Activated CD4-positive, alpha-beta T cell treated with anti-CD3 and anti-CD28 coated beads for 24 hours (primary cell): Measurements from ENCODE around the gene MCEE.
A peak's percentile ranks its signal among the peaks of the same experiment; 100 is the strongest.
"Not testable (repeated sequence)": the region's sequence is repeated elsewhere in the genome, so short reads cannot be mapped to it uniquely, and the experiment has no call there.

ENCODE experiments used
- DNase-seq, 2 donors: peaks; one replicate each; pipeline ENCODE4 v3.0.0-alpha.2; 2020; ENCODE audit warnings: low read depth in 2 of 2

Gene MCEE

DNA sequence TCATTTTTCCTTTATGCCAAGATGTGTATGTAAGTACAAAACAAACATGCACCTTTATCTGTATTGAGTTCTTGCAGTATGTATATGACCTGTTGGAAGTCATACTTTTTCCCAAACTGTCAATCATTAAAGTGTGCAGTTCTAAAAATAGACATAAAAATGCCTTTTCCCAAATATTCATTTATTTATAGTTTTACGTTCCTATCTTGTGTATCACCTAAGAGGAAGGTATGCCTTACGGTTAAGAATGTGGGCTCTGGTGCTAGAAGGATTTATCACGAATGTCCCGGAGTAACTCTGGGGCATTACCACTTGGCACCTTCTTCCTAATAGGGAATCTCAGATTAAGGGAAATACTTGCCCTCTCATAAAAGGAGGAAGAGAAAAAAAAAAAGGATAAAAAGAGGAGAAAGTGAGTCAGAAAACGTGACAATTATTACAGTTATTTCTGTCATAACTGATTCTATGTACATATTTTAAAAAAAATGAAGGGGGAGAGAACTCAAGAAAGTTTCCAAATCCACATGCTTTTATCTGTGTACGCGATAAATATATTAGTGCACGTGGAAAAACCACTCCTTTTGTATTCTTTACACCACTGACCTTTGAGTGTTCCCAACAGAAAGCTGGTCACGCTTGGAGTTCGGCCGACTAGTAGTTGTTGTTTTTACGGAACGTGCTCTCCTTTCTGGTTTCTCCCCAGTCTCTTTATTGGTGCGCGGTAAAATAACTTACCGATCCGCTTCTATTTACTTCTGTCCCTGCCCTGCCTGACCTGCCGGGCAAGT, 721 bp downstream of the MCEE start:
- no peak for DNase-seq

DNA sequence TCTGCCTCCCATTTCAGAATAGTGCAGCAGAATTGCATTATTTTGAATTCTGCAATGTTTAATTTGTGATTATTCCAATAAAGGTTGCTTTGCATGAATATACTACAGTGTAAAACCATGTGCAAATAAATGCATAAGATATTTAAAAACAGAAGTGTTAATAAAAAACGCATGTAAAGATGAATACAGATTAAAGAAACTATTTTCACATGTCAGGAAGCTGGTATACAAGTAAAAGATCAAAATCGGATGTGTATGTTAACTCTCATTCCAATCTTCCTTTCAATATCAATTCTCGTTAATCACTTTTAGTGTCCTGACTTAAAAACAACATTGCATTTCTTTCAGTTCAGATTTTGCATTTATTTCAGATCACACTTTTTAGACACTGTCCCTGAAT, 3.1 kb downstream of the MCEE start:
- DNase-seq, result no peak

DNA sequence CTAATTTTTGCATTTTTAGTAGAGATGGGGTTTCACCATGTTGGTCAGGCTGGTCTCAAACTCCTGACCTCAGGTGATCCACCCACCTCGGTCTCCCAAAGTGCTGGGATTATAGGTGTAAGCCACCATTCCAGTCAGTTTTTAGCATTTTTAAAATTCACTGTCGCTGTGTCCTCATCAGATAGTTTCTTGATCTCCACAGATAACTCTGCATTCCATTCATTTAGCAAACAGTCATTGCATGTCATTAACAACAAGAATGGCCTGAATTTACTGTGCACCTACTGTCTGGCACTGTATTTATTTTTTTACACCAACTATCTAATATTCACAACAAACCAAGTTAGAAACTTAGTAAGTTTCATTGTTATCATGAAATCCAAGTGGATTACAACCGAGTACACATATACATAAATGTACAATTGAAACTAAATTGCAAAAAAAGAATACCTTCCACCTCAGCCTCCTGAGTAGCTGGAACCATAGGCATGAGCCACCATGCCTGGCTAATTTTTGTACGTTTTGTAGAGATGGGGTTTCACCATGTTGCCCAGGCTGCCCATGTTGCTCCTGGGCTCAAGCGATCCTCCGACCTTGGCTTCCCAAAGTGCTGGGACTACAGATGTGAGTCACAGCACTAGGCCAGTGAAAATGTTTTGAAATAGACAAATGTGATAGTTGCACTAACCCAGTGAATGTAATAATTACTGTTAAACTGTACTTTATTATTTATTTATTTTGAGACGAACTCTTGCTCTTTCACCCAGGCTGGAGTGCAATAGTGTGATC, 4.3 kb downstream of the MCEE start:
- DNase-seq, result no peak

DNA sequence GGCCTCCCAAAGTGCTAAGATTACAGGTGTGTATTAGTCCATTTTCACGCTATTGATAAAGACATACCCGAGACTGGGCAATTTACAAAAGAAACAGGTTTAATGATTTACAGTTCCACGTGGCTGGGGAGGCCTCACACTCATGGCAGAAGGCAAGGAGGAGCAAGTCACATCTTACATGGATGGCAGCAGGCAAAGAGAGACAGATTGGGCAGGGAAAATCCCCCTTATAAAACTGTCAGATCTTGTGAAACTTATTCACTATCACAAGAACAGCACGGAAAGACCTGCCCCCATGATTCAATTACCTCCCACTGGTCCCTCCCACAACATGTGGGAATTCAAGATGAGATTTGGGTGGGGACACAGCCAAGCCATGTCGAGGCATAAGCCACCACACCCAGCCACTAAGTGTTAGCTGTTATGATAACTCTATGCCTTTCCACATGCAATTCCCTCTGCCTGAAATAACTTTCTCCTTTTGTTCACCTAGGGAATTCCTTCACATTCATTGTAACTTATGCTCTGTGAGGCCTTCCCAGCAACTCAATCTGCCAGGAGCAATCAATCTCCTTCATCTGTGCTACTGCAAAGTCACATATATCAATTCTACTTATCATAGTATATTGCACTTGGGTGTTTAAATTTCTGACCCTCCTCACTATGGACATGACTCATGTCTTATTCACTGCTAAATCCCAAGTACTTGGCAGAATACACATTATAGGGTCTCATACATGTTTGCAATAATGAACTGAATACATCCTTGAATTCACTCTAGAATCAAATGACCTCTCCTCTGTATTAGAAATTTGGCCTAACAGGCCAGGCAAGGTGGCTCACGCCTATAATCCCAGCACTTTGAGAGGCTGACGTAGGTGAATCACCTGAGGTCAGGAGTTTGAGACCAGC, 7.4 kb downstream of the MCEE start:
- no peak for DNase-seq

GRCh38 chr2:71121479-71121878, 8.6 kb downstream of the MCEE start:
- no peak for DNase-seq

GRCh38 chr2:71120195-71120594, 9.8 kb downstream of the MCEE start:
- DNase-seq, result no peak

GRCh38 chr2:71117063-71117462, 13.0 kb downstream of the MCEE start:
- no peak for DNase-seq

DNA sequence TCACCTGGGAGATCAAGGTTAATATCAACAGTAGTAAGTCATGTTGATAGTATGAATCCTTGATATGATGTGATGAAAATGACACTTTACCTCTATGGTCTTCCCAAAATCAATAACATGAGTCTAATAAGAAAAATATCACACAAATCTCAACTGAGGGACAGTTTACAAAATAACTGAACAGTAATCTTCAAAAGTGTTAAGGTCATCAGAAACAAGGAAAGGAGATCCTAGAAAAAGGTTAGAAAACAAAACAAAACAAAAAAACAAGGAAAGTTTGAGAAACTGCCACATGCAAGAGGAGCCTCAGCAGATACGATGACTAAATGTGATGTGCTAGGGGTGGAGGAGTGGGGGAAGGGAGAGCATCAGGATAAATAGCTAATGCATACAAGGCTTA, 16.2 kb downstream of the MCEE start:
- no peak for DNase-seq

GRCh38 chr2:71108091-71108490, 21.9 kb downstream of the MCEE start:
- DNase-seq, result no peak

GRCh38 chr2:71106463-71106862, 23.6 kb downstream of the MCEE start:
- DNase-seq, result not testable (repeated sequence)

GRCh38 chr2:71103809-71104208, 26.2 kb downstream of the MCEE start:
- DNase-seq, result no peak

DNA sequence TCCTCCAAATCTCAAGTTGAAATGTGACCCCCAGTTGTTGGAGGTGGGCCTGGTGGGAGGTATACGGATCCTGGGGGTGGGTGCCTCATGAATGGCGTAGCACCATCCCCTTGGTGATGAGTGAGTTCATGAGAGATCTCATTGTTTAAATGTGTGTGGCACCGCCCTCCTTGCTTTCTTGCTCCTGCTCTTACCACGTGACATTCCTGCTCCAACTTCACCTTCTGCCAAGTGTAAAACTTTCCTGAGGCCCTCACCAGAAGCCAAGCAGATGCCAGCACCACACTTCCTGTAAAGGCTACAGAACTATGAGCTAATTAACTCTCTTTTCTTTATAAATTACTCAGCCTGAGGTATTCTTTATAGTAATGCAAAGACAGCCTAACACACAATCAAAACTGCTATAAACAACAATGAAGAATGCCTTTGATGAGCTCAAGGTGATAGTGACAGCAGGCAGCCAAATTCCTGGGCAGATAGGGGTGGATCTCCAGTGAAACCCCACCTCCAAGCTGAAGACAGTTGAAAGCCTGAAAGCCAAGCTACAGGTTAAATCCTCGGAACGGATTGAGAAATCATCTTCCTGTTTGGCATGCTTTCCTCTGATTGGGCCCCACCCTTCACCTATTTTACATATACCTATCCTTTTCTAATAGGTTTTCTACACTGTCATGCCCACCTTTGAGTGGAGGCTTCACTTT, 26.9 kb downstream of the MCEE start:
- no peak for DNase-seq

DNA sequence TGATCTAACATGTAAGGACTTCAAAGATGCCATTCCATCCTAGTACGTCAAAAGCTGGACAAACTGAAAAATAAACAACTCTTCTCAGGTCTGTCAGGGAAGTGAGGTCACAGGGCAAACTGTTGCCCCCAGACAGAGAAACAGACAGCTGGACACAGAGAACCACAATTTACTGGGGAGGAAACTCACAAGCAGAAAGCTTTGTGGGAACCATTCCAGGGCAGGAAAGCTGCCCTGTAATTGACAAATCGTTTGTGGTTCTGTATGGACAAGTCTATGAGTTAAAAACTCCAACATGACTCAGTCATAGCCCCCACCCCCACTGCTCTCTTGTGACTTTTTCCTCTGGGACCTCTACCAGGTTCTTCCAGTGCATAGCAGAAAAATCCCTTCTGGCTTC, 28.4 kb downstream of the MCEE start:
- DNase-seq, result no peak

GRCh38 chr2:71100195-71100964, 29.6 kb downstream of the MCEE start:
- peak in 1 of 2 donors; percentile 42 for DNase-seq

DNA sequence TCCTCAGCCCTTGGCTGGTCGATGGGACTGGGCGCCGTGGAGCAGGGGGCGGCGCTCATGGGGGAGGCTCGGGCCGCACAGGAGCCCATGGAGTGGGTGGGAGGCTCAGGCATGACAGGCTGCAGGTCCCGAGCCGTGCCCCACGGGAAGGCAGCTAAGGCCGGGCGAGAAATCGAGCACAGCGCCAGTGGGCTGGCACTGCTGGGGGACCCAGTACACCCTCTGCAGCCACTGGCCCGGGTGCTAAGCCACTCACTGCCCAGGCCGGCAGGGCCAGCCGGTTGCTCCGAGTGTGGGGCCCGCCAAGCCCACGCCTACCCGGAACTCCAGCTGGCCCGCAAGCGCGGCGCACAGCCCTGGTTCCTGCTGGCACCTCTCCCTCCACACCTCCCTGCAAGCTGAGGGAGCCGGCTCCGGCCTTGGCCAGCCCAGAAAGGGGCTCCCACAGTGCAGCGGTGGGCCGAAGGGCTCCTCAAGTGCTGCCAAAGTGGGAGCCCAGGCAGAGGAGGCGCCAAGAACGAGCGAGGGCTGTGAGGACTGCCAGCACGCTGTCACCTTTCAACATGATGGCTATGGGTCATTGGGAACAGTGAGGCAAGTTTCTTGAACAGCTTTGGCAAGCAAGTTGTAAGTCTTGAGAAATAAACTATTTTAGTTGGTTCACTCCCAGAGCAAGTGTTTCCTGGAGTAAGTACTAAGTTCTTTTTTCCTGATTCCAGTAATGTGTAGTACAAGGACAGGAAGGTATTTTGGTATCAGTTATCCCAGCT, 37.4 kb downstream of the MCEE start:
- DNase-seq, result not testable (repeated sequence)

DNA sequence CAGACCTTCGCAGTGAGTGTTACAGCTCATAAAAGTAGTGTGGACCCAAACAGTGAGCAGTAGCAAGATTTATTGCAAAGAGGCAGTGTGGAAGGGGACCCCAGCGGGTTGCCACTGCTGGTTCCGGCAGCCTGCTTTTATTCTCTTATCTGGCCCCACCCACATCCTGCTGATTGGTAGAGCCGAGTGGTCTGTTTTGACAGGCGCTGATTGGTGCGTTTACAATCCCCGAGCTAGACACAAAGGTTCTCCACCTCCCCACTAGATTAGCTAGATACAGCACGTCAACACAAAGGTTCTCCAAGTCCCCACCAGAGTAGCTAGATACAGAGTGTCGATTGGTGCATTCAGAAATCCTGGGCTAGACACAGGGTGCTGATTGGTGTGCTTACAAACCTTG, 38.2 kb downstream of the MCEE start:
- not testable (repeated sequence) for DNase-seq

DNA sequence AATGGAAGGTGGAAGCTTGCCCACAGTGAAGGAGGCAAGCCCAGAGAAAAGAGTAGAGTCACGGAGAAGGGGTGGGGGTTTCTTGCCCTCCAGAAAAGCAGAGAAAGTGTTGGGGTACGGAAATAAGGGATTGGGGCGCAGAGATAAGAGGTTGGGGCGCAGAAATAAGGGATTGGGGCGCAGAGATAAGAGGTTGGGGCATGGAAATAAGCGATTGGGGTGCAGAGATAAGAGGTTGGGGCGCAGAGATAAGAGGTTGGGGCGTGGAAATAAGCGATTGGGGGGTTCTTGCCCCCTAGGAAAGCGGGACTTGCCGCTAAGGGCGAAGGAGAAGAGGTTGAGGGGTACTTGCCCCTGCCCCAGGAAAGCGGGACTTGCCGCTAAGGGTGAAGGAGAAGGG, 40.6 kb downstream of the MCEE start:
- not testable (repeated sequence) for DNase-seq

DNA sequence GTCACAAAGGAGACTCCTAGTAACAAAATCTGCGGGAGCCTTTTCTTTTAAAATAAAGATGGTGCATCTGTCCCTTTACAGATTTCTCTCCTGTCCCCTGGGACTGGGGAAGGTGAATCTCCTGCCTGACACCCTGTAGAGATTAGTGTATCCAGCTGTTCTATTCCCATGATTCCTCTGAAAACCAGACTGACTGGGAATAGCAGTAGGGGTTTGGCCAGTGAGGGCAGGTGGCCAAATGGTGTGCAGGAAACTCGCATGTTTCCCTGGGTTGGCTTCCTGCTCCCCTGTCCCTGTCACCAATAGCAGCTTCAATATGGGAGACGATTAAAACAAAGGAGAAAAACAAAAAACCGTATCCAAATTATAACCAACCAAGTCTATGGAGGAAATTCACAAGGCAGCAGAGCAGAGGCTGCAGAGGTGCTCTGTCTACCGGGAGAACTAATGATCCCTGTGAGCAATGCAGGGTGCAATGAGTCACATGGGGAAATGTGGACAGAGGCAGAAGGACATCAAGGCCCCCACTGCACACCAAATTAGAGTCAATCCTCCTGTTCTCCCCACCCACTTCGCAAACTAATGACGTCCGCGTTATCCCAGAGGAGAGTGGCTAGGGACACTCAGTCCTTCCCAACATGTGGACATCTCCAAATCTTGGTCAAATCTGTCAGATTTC, 44.6 kb downstream of the MCEE start:
- DNase-seq, result not testable (repeated sequence)

- DNase-seq, result not testable (repeated sequence)
These were observed 46.2 kb downstream of the MCEE start for GRCh38 chr2:71083752-71084312.
